HG02938 (cell line): Measurements from ENCODE around the gene TNFRSF25.

Source experiments
- ATAC-seq: cut with Tn5 transposase; IDR thresholded peaks from one replicate; pipeline ENCODE4 v1.9.1; 2021; ENCODE audit warnings: mild to moderate bottlenecking, moderate library complexity; ENCODE audit not compliant: unreplicated experiment

Gene TNFRSF25

GRCh38 chr1:6419804-6420453 lies 46.0 kb downstream of the TNFRSF25 start, which contains the start of gene HES2:
Gene HES2, minus strand, starts transcription at chr1:6419919. Its CDS starts 99 bp downstream, at chr1:6419820.
- no peak for ATAC-seq

GRCh38 chr1:6419397-6419803 lies 46.6 kb downstream of the TNFRSF25 start:
- no peak for ATAC-seq

DNA sequence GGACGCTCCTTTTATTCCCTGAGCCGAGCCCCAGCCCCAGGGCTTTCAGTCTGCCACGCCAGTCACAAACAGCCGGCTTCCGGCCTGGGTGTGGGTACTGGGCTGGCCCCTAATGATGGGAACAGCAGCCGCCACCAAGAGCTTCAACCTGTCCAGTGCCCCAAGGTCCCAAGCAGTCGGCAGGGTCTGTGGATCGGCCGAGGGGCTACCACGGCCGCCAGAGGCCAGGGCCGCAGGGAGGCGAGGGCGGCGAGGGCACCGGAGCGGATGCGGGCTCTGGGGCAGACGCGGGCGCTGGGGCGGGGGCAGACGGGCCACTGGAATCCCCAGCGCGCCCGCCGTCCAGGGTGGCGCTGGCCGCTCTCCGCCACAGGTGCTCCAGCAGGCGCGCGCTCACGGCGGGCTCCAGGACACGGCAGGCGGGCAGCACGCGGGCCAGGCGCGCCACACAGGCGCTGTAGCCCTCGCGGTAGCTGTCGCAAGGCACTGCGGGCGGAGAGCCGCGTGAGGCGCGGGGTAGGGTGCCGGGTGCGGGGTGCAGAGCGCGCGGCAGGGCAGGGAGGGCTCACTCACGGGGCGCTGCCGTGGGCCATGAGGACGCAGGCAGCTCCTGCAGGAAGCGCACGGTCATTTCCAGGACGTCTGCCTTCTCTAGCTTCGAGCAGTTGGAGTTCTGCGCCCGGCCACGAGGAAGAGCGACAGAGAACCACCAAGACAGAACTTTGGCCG lies 47.1 kb downstream of the TNFRSF25 start:
- no peak for ATAC-seq

GRCh38 chr1:6417961-6418667 lies 47.9 kb downstream of the TNFRSF25 start:
- no peak for ATAC-seq

DNA sequence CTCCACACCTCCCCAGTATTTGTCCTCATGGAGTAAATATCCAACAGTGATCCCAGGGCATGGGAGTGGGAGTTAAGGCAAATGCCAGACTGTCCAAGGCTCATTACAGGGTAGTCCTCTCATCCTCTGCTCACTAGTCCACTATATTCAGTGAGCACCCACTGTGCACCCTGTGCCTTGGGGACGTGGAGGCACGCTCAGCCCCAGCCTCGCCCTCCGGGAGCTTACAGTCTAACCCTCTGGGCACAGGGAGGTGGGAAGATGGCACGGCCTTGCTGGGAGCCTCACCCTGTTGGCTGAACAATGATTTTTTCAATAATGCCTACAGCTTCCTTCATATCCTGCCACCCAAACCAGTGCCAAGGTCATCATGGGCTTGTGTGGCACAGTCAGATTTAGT lies 49.1 kb downstream of the TNFRSF25 start:
- no peak for ATAC-seq

- ATAC-seq: no peak
Observed at GRCh38 chr1:6416295-6416656, 49.7 kb downstream of the TNFRSF25 start.

GRCh38 chr1:6414881-6415626 lies 50.9 kb downstream of the TNFRSF25 start:
- no peak for ATAC-seq

DNA sequence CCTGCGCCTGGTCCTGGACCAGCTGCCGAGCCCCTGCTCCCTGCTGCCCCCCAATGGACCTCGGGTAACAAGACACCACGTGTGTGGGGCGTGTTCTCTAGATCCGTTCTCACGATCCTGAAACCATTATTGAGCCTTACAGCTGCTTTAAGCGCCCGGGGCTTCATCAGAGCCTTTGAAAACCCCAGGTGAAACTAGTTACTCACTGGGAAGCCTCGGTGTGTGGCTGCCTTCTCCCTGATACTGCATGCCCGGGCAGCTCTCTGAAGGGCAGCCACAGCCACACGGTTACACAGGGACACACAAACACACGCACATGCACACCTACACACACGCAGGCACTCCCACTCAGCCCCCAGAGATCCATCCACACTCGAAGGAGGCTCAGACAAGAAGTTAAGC lies 51.5 kb downstream of the TNFRSF25 start:
- no peak for ATAC-seq

GRCh38 chr1:6412896-6413295 lies 53.1 kb downstream of the TNFRSF25 start:
- ATAC-seq: no peak
